GM23338 (cell line): ENCODE measurements around the gene PFDN4.

Source experiments
- CREB1 ChIP-seq: fragments of 250-450 bp; sonication (Bioruptor Pico); IDR thresholded peaks from 2 replicates; pipeline ENCODE4 v1.5.0; 2020; ENCODE audit warnings: low read depth, mild to moderate bottlenecking, moderate library complexity
- EZH2 ChIP-seq: fragments of 200-600 bp; sonication (generic); IDR thresholded peaks from one replicate; pipeline ENCODE4 v1.8.0; 2017; ENCODE audit warnings: antibody characterized with exemption, mild to moderate bottlenecking, low read depth; ENCODE audit not compliant: unreplicated experiment
- JUNB ChIP-seq: IDR thresholded peaks from one replicate; pipeline ENCODE4 v1.6.1; 2016; ENCODE audit warnings: antibody characterized with exemption; ENCODE audit not compliant: unreplicated experiment
- POLR2AphosphoS5 ChIP-seq: IDR thresholded peaks from 2 replicates; pipeline ENCODE4 v1.6.1; 2016; ENCODE audit warnings: antibody characterized with exemption, low read depth
- ZNF331 ChIP-seq: fragments of 250-450 bp; sonication (Bioruptor Pico); IDR thresholded peaks from 2 replicates; pipeline ENCODE4 v1.5.0; 2020; ENCODE audit warnings: low read depth, mild to moderate bottlenecking, moderate library complexity
- TF ChIP-seq, protein P1 (sequence below), 2 experiments: fragments of 200-600 bp in 1 of 2; sonication (generic) in 1 of 2; conservative IDR thresholded peaks; 2 replicates each; pipeline versions ENCODE4 v1.5.1 to v1.6.1; 2016 to 2017; ENCODE audit warnings: antibody characterized with exemption in 2 of 2, low read depth in 2 of 2, mild to moderate bottlenecking in 2 of 2, moderate library complexity in 1 of 2
- TF ChIP-seq, protein P2 (sequence below): IDR thresholded peaks from one replicate; pipeline ENCODE4 v1.6.1; 2018; ENCODE audit warnings: antibody characterized with exemption; ENCODE audit not compliant: unreplicated experiment

DNA sequence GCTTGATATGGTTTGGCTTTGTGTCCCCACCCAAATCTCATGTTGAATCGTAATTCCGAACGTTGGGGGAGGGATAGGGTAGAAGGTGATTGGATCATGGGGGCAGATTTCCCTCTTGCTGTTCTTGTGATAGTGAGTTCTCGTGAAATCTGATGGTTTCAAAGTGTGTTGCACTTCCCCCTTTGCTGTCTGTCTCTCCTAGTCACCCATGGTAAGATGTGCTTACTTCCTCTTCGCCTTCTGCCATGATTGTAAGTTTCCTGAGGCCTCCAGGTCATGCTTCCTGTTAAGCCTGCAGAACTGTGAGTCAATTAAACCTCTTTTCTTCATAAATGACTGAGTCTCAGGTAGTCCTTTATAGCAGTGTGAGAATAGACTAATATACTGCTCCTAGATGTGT, 19.9 kb downstream of the PFDN4 start:
- TF ChIP-seq POLR2AphosphoS5: no peak
- TF ChIP-seq, protein P1, sequence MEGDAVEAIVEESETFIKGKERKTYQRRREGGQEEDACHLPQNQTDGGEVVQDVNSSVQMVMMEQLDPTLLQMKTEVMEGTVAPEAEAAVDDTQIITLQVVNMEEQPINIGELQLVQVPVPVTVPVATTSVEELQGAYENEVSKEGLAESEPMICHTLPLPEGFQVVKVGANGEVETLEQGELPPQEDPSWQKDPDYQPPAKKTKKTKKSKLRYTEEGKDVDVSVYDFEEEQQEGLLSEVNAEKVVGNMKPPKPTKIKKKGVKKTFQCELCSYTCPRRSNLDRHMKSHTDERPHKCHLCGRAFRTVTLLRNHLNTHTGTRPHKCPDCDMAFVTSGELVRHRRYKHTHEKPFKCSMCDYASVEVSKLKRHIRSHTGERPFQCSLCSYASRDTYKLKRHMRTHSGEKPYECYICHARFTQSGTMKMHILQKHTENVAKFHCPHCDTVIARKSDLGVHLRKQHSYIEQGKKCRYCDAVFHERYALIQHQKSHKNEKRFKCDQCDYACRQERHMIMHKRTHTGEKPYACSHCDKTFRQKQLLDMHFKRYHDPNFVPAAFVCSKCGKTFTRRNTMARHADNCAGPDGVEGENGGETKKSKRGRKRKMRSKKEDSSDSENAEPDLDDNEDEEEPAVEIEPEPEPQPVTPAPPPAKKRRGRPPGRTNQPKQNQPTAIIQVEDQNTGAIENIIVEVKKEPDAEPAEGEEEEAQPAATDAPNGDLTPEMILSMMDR (conservative IDR thresholded peaks at IDR 0.05; ENCODE audit: low read depth in 2 of 2): no peak
- no peak for TF ChIP-seq JUNB
- no peak for TF ChIP-seq CREB1
- TF ChIP-seq ZNF331 (CRISPR knock-in tag): no peak
- TF ChIP-seq EZH2: no peak
- TF ChIP-seq, protein P2, sequence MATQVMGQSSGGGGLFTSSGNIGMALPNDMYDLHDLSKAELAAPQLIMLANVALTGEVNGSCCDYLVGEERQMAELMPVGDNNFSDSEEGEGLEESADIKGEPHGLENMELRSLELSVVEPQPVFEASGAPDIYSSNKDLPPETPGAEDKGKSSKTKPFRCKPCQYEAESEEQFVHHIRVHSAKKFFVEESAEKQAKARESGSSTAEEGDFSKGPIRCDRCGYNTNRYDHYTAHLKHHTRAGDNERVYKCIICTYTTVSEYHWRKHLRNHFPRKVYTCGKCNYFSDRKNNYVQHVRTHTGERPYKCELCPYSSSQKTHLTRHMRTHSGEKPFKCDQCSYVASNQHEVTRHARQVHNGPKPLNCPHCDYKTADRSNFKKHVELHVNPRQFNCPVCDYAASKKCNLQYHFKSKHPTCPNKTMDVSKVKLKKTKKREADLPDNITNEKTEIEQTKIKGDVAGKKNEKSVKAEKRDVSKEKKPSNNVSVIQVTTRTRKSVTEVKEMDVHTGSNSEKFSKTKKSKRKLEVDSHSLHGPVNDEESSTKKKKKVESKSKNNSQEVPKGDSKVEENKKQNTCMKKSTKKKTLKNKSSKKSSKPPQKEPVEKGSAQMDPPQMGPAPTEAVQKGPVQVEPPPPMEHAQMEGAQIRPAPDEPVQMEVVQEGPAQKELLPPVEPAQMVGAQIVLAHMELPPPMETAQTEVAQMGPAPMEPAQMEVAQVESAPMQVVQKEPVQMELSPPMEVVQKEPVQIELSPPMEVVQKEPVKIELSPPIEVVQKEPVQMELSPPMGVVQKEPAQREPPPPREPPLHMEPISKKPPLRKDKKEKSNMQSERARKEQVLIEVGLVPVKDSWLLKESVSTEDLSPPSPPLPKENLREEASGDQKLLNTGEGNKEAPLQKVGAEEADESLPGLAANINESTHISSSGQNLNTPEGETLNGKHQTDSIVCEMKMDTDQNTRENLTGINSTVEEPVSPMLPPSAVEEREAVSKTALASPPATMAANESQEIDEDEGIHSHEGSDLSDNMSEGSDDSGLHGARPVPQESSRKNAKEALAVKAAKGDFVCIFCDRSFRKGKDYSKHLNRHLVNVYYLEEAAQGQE: no peak
